Skeletal muscle tissue (tissue), 4 donors: ENCODE measurements around the gene ARPP19. TPM values are rescaled to one million over a fixed set of nuclear protein-coding genes. Genes with fewer than 3 reads are reported as not detected.
"Not testable (repeated sequence)": the region's sequence is repeated elsewhere in the genome, so short reads cannot be mapped to it uniquely, and the experiment has no call there.

Experiments used
- H3K27ac ChIP-seq: one replicate; pipeline ENCODE4 v1.7.0; 2013; ENCODE audit warnings: mild to moderate bottlenecking, low read depth, low read length, inconsistent platforms
- H3K27me3 ChIP-seq, 3 donors: one replicate each; pipeline ENCODE4 v1.7.0; 2013; ENCODE audit warnings: low read length in 3 of 3; ENCODE audit not compliant: control insufficient read depth in 3 of 3, insufficient read depth in 3 of 3
- H3K36me3 ChIP-seq, 3 donors: one replicate each; pipeline ENCODE4 v1.7.0; 2013; ENCODE audit warnings: low read length in 3 of 3; ENCODE audit not compliant: control insufficient read depth in 3 of 3, insufficient read depth in 3 of 3
- H3K4me1 ChIP-seq, 3 donors: one replicate each; pipeline ENCODE4 v1.7.0; 2013; ENCODE audit warnings: low read length in 3 of 3, mild to moderate bottlenecking in 3 of 3; ENCODE audit not compliant: control insufficient read depth in 3 of 3, insufficient read depth in 3 of 3
- H3K4me3 ChIP-seq, 3 donors: one replicate each; pipeline ENCODE4 v1.7.0; 2013; ENCODE audit warnings: low read length in 3 of 3
- H3K9ac ChIP-seq, 3 donors: one replicate each; pipeline ENCODE4 v1.7.0; 2013; ENCODE audit warnings: low read length in 3 of 3, mild to moderate bottlenecking in 3 of 3, moderate library complexity in 2 of 3, low read depth in 1 of 3
- H3K9me3 ChIP-seq, 3 donors: one replicate each; pipeline ENCODE4 v1.7.0; 2013; ENCODE audit warnings: low read length in 3 of 3; ENCODE audit not compliant: control insufficient read depth in 3 of 3
- total RNA-seq: library from RNA; depleted of rRNA; stranded (reverse); fragments of >200 nt; gene quantifications from one replicate; pipeline ENCODE4 v1.2.3, GENCODE V29; 2014
- donor health status: Osteomylitis.

Gene ARPP19
- total RNA-seq, 1 donor from 2014 or later, result 69.9 TPM

DNA sequence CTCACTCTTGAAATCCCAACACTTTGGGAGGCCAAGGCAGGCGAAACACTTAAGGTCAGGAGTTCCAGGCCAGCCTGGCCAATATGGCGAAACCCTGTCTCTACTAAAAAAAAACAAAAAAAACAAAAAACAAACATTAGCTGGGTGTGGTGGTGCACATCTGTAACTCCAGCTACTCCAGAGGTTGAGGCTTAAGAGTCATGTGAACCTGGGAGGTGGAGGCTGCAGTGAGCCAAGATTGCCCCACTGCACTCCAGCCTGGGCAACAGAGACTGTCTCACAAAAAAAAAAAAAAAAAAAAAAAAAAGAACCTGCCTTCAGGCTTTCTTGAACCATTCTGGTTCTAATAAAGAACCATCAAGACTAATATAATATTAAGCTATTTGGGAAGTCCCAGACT, 16.5 kb downstream of the ARPP19 start:
- H3K4me3 ChIP-seq, result no peak overlapping the region
- H3K27ac ChIP-seq, result peak overlapping the region; percentile 15
- no peaks in the 10 kb centered on the region for H3K9me3 ChIP-seq
- peaks cover 19 to 35% (median 23%) of the 10 kb centered on the region in 3 donors for H3K36me3 ChIP-seq
- H3K4me1 ChIP-seq, result peaks cover 2 to 3% (median 3%) of the 10 kb centered on the region in 3 donors
- H3K27me3 ChIP-seq, result no peaks in the 10 kb centered on the region
- H3K9ac ChIP-seq, result no peak overlapping the region

DNA sequence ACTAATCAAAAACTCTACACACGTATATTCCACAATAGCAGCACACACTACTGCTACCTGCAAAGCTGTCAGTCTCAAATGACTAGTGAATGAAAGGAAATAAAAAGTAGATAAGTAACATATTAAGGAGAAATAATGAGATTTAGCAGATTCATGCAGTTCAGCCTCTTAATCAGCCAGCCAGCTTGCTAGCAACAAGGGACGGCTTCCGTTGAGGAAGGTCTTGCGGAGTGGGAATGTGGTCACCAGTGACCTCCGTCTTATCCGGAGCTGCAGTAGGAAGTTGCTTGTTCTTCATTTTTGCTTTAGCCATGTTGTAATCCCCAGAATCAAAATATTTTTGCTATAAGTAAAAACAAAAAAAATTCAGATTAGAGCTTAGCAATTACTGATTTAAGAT, 17.1 kb downstream of the ARPP19 start:
- H3K9ac ChIP-seq, result no peak overlapping the region
- H3K36me3 ChIP-seq, result peaks cover 19 to 35% (median 24%) of the 10 kb centered on the region in 3 donors
- no peak overlapping the region for H3K4me3 ChIP-seq
- H3K4me1 ChIP-seq, result peaks cover 2 to 3% (median 3%) of the 10 kb centered on the region in 3 donors
- H3K27me3 ChIP-seq, result no peaks in the 10 kb centered on the region
- H3K9me3 ChIP-seq, result no peaks in the 10 kb centered on the region
- H3K27ac ChIP-seq, result peak overlapping the region; percentile 15

DNA sequence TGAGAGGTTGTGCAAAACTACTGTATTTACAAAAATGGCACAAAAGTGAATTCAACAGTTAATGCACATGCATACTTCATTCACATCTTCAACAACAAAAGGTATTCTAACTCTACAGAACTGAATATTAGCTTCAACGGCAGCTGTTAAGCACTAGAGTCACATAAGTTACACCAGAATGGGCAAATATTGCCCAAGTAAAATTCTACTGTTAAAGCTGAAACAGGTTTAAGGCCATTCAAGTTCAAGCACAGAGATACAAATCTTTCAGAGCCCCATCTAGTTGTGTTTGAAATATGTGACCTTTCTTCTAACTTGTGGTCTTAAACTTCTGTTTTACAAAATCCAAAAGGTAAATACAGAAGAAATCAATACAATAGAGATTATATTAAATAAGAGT, 17.6 kb downstream of the ARPP19 start:
- H3K27me3 ChIP-seq, H3K4me1 ChIP-seq, H3K4me3 ChIP-seq, H3K9me3 ChIP-seq, H3K9ac ChIP-seq, H3K27ac ChIP-seq: not testable (repeated sequence)
- peaks cover 23 to 36% (median 30%) of the 10 kb centered on the region in 3 donors for H3K36me3 ChIP-seq

DNA sequence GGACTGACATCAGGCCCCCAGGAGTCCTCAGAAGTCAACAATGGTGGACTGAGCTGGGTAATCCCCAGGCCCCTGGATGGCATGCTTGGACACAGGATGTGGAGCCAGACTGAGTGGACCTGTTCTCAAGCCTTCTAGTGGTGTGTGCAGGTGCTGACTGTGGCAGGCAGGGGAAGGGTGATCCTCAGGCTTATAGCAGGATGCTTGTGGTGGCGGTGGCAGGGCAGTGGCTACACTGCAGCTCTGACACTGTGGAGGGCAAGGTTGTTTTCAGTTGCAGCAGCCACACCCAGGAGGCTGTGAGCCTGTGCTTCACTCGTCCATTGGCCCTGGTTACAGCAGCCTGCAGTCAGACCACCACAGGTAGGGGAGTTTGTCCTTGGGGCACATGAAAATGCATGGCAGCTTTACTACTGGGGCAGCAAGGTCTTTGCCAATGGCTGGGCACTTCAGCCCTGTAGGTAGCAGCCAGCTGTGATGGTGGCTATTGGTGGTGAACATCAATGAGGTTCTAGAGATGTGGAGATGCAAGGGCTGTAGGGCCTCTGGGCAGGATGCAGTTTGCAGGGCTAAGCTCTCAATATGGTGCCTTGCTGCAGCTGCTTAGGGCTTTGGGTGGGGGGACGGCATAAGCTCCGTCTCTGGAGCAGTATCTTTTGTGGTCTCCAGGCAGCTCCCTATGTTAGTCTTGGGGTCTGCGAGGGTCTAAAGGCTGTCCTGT, 22.6 kb downstream of the ARPP19 start:
- Histone ChIP-seq H3K4me3 (no peak overlapping the region), H3K9me3 (no peaks in the 10 kb centered on the region), H3K9ac (no peak overlapping the region), H3K4me1 (no peaks in the 10 kb centered on the region), H3K27me3 (no peaks in the 10 kb centered on the region), H3K27ac (no peak overlapping the region), H3K36me3 (peaks cover 17 to 24% (median 24%) of the 10 kb centered on the region in 3 donors)

DNA sequence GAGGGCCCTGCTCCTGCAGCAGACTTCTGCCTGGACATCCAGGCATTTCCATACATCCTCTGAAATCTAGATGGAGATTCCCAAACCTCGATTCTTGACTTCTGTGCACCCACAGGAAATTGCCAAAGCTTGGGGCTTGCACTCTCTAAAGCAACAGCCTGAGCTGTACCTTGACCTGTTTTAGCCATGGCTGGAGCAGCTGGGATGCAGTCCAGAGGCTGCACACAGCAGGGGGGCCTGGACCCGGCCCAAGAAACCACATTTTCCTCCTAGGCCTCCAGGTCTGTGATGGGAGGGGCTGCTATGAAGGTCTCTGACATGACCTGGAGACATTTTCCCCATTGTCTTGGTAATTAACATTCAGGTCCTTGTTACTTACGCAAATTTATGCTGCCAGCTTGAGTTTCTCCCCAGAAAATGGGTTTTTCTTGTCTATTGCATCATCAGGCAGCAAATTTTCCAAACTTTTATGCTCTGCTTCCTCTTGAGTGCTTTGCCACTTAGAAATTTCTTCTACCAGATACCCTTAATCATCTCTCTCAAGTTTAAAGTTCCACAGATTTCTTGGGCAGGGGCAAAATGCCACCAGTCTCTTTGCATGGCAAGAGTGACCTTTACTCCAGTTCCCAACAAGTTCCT, 28.3 kb downstream of the ARPP19 start:
- Histone ChIP-seq H3K9me3 (no peaks in the 10 kb centered on the region), H3K36me3 (no peaks in the 10 kb centered on the region), H3K27ac (no peak overlapping the region)

DNA sequence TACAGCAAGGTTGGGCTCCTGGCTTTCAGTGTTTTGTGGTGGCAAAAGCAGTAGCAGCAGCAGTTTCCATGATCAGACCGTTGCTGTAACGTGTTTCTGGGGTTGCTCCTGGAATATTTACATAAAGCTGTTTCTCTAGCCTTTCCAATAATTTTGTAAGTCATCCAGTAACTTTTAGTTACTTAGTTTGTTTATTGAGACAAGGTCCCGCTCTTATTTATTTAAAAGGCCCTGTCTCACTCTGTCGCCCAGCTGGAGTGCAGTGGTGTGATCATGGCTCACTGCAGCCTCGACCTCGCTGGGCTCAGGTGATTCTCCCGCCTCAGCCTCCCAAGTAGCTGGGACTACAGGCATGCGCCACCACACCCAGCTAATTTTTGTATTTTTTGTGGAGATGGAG, 31.4 kb downstream of the ARPP19 start:
- no peak overlapping the region for H3K4me3 ChIP-seq
- no peaks in the 10 kb centered on the region for H3K36me3 ChIP-seq
- H3K27me3 ChIP-seq, result peaks cover 0 to 3% (median 0%) of the 10 kb centered on the region in 3 donors
- no peaks in the 10 kb centered on the region for H3K9me3 ChIP-seq
- H3K4me1 ChIP-seq, result no peaks in the 10 kb centered on the region
- H3K9ac ChIP-seq, result no peak overlapping the region
- no peak overlapping the region for H3K27ac ChIP-seq

More for the DNA sequence above, 28.3 kb downstream of the ARPP19 start:
- Histone ChIP-seq H3K4me3 (no peak overlapping the region), H3K4me1 (no peaks in the 10 kb centered on the region), H3K27me3 (no peaks in the 10 kb centered on the region), H3K9ac (no peak overlapping the region)

DNA sequence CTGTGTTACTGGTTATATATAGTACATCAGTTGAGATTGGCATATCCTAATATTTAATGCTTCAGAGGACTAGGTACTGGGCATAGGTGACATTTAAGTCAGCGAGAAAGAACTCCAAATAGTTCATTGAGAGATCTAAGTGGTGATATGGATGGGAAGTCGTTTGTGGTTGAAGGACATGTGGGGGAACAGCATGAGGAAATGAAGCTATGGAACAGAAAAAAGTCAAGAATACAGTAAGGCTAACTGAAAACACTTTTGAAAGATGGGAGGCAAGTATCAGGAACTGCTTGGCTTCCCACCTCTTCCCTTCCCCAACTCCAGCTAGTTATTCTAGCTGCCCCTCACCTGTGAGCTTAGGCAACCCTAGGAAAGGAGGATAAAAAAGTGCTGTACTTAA, 36.4 kb downstream of the ARPP19 start:
- H3K27ac ChIP-seq, result no peak overlapping the region
- no peak overlapping the region for H3K9ac ChIP-seq
- H3K36me3 ChIP-seq, result no peaks in the 10 kb centered on the region
- peaks cover 0 to 5% (median 0%) of the 10 kb centered on the region in 3 donors for H3K27me3 ChIP-seq
- H3K4me1 ChIP-seq, result peaks cover 13 to 16% (median 14%) of the 10 kb centered on the region in 3 donors
- H3K9me3 ChIP-seq, result no peaks in the 10 kb centered on the region
- no peak overlapping the region for H3K4me3 ChIP-seq

DNA sequence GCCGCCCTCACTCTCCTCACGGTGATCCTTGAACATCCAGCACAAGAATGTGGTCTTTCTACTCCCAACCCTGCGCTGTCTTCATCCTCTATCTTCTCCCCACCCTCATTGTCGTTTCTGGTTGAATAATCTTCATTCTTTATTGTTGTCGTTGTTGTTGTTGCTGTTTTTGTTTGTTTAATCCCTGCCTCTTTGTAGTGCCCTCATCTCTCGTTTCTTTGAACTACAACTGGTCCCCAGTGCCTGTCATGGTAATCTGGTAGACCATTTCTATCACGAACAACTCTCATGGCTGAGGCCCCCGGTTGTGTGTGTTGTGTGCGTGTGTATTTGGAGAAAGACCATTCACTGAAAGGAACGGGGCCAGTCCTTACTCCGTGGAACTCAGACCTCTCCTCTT, 38.9 kb downstream of the ARPP19 start:
- no peaks in the 10 kb centered on the region for H3K9me3 ChIP-seq
- peak overlapping the region in 2 of 3 donors; percentile 72 to 73 for H3K4me3 ChIP-seq
- H3K9ac ChIP-seq, result no peak overlapping the region
- peaks cover 13 to 18% (median 14%) of the 10 kb centered on the region in 3 donors for H3K4me1 ChIP-seq
- H3K27me3 ChIP-seq, result peaks cover 0 to 5% (median 0%) of the 10 kb centered on the region in 3 donors
- no peak overlapping the region for H3K27ac ChIP-seq
- no peaks in the 10 kb centered on the region for H3K36me3 ChIP-seq

DNA sequence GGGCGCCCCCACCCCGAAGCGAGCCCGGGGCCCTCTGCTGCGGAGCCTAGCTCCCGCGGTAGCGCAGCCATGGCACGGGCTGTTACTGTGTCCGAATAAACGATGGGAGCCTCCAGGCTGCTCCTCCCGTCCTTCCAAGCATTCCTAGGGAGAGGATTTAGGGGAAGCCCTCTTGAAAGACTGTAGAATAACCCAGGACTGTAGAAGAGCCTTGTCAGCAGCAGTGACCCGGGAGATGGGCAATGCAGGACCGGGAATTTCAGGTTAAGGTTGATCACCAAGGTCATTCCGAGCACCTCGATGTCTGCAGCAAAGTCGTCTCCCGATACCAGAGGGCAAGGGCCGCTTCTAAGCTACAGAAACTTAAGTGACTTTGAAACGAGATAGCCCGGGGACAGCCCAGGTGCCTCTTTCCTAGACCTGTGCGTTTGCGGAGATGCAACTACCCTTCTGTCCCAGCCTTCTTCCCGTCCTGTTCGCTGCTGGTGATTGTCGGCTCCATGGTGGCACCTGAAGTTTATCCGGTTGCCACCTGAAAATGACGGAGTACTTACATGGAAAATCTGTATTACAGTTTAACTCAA, 39.4 kb downstream of the ARPP19 start:
- Histone ChIP-seq H3K4me1 (peaks cover 13 to 18% (median 14%) of the 10 kb centered on the region in 3 donors), H3K36me3 (no peaks in the 10 kb centered on the region), H3K27ac (peak overlapping the region; percentile 42), H3K4me3 (peak overlapping the region; percentile 72 to 73 (median 72)), H3K9me3 (no peaks in the 10 kb centered on the region), H3K9ac (peak overlapping the region; percentile 64 to 75 (median 69)), H3K27me3 (peaks cover 0 to 5% (median 0%) of the 10 kb centered on the region in 3 donors)
